ENCODE data around the gene SLC11A1.

The SLC11A1 gene

DNA sequence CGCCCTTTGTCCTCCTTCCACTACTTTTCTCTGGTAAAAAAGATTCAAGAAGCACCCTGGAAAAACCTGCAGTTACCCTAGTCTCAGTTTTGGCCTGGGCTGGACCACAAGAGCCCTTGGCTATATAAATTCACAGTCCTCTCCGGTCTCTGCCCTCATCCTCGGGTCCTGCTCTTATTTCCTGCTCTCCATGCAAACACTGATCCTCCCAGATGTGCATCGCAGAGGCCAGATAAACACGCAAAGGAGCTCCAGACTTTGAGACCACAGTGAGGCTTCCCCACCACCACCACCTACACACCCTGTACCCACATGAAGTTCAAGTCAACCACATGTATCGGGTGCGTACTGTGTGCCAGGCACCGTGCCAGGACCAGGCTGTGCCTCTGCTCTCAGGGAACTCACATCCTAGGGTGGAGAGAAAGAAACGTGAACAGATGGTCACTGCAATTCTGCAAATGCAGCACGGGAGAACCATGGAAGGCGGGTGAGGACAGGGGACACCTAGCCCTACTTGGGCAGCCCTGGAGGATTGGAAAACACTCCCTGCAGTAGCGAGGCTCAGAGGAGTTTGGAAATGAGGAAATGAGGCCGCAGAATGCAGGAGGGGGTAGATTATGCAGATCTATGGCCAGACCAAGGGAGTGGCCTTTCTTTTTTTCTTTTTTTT, 25.0 kb downstream of the SLC11A1 start:
- H3K9ac ChIP-seq (ENCODE audit: low read depth, low read length): peak overlapping the region; percentile 50
- peak overlapping the region; percentile 96 for H3K27ac ChIP-seq (ENCODE audit: low read depth, low read length)
- peak overlapping the region; percentile 62 for H3K4me3 ChIP-seq (ENCODE audit: low read depth, low read length)
- H3K9me3 ChIP-seq (ENCODE audit: control insufficient read depth, insufficient read depth, low read length): no peaks in the 10 kb centered on the region
- H3K4me1 ChIP-seq (ENCODE audit: control insufficient read depth, insufficient read depth, low read length): peaks cover 16% of the 10 kb centered on the region
- H3K36me3 ChIP-seq (ENCODE audit: control insufficient read depth, insufficient read depth, low read length): peaks cover 18% of the 10 kb centered on the region
- no peaks in the 10 kb centered on the region for H3K27me3 ChIP-seq (ENCODE audit: control insufficient read depth, insufficient read depth, low read length)

DNA sequence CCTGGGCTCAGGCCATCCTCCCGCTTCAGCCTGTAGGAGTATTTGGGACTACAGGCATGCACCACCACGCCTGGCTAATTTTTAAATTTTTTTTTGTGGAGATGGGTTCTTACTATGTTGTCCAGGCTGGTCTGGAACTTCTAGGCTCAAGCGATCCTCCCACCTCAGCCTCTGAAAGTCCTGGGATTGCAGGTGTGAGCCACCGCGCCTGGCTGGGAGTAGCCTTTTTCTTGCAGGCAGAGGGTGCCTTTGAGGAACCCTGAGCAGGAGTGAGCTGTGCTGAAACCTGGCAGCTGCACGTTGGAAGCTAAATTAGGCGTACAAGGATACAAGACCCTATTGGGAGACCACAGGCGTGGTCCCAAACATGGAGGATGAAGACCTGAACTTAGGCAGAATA, 25.6 kb downstream of the SLC11A1 start:
- H3K4me3 ChIP-seq (ENCODE audit: low read depth, low read length): no peak overlapping the region
- no peaks in the 10 kb centered on the region for H3K9me3 ChIP-seq (ENCODE audit: control insufficient read depth, insufficient read depth, low read length)
- no peak overlapping the region for H3K27ac ChIP-seq (ENCODE audit: low read depth, low read length)
- H3K9ac ChIP-seq (ENCODE audit: low read depth, low read length): no peak overlapping the region
- peaks cover 16% of the 10 kb centered on the region for H3K4me1 ChIP-seq (ENCODE audit: control insufficient read depth, insufficient read depth, low read length)
- H3K27me3 ChIP-seq (ENCODE audit: control insufficient read depth, insufficient read depth, low read length): no peaks in the 10 kb centered on the region
- H3K36me3 ChIP-seq (ENCODE audit: control insufficient read depth, insufficient read depth, low read length): peaks cover 14% of the 10 kb centered on the region

DNA sequence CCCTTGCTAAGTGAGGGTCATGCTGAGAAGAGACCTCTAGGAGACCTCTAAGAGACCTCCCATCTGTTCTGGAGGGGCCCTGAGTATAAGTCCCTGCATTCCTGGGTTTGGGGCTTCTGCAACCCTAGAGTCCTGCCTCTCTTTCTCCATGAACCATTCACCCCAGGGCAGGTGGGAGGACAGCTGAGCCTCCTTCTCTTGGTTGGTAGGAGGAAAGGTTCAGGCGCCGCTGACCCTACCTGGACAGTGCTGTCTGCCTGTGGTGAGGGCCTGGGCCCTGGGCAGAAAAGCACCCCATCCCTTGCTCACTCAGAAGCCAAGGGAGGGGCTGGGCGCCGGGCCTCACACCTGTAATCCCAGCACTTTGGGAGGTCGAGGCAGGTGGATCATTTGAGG, 36.2 kb downstream of the SLC11A1 start:
- H3K9me3 ChIP-seq (ENCODE audit: control insufficient read depth, insufficient read depth, low read length): no peaks in the 10 kb centered on the region
- no peak overlapping the region for H3K4me3 ChIP-seq (ENCODE audit: low read depth, low read length)
- H3K27me3 ChIP-seq (ENCODE audit: control insufficient read depth, insufficient read depth, low read length): no peaks in the 10 kb centered on the region
- no peaks in the 10 kb centered on the region for H3K36me3 ChIP-seq (ENCODE audit: control insufficient read depth, insufficient read depth, low read length)
- no peak overlapping the region for H3K27ac ChIP-seq (ENCODE audit: low read depth, low read length)
- H3K4me1 ChIP-seq (ENCODE audit: control insufficient read depth, insufficient read depth, low read length): peaks cover 16% of the 10 kb centered on the region
- H3K9ac ChIP-seq (ENCODE audit: low read depth, low read length): no peak overlapping the region

DNA sequence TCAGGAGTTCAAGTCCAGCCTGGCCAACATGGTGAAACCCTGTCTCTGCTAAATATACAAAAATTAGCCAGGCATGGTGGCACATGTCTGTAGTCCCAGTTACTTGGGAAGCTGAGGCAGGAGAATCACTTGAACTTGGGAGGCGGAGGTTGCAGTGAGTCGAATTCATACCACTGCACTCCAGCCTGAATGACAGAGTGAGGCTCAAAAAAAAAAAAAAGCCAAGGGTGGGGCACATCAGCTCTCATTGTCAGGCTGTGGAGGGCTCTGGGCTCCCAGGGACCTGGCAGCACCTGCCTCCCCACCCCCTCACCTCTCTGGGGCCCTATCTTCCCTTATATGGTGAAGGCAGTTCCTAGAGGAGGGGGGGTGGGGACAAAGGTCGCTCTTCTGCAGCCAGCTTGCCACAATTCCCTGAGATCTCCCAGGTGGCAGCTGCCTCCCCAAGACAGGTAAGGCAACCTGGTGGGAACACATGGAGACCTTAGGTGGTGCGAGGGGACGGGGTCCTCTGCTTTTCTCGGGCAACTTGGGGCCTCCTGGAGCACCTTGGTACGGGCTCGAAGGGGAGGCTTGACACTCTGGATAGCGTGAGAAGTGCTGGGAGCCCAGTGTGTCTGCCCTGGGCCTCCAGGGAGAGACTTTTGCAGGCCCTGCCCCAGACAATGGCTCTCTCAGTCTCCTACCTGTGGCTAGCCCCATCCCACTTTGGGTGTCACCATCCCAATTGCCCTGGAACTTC, 36.8 kb downstream of the SLC11A1 start, which contains the start of gene VIL1:
Gene VIL1 (plus strand): TSS at position 407 of the 742 bp plus-strand sequence. CDS start 4,656 bp downstream, outside the sequence.
- Histone ChIP-seq H3K27me3 (ENCODE audit: control insufficient read depth, insufficient read depth, low read length) (no peaks in the 10 kb centered on the region), H3K36me3 (ENCODE audit: control insufficient read depth, insufficient read depth, low read length) (no peaks in the 10 kb centered on the region), H3K9ac (ENCODE audit: low read depth, low read length) (no peak within 1 kb of the TSS), H3K4me3 (ENCODE audit: low read depth, low read length) (no peak within 1 kb of the TSS), H3K4me1 (ENCODE audit: control insufficient read depth, insufficient read depth, low read length) (peaks cover 16% of the 10 kb centered on the region), H3K9me3 (ENCODE audit: control insufficient read depth, insufficient read depth, low read length) (no peaks in the 10 kb centered on the region), H3K27ac (ENCODE audit: low read depth, low read length) (peak within 1 kb of the TSS; percentile 59)

DNA sequence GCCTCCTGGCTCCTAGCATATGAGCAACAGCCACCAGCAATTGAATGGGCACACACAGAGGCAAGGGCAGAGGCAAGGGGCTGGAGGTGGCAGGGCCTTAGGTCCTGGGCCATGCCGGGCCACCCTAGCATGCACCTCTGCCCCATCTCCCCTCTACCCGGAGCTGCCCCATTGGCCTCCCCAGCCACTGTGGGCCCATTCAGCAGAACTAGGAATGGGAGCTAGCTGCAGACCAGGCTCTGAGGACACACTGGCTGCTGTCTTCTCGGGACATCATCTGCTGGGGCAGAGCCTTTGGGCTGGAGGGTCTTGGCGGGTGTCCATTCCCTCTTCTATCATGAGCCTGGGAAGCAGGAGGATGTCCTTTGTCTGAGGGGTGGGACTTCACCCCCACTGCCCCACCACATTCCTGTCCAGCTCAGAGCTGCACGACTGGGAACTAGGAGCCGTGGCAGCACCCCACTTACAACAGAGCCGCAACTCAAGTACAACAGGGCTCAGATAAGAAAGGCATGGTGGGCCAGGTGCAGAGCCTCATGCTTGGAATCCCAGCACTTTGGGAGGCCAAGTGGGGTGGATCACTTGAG, 37.6 kb downstream of the SLC11A1 start:
- peaks cover 16% of the 10 kb centered on the region for H3K4me1 ChIP-seq (ENCODE audit: control insufficient read depth, insufficient read depth, low read length)
- H3K27me3 ChIP-seq (ENCODE audit: control insufficient read depth, insufficient read depth, low read length): no peaks in the 10 kb centered on the region
- no peak overlapping the region for H3K27ac ChIP-seq (ENCODE audit: low read depth, low read length)
- H3K36me3 ChIP-seq (ENCODE audit: control insufficient read depth, insufficient read depth, low read length): no peaks in the 10 kb centered on the region
- no peak overlapping the region for H3K9ac ChIP-seq (ENCODE audit: low read depth, low read length)
- no peaks in the 10 kb centered on the region for H3K9me3 ChIP-seq (ENCODE audit: control insufficient read depth, insufficient read depth, low read length)
- no peak overlapping the region for H3K4me3 ChIP-seq (ENCODE audit: low read depth, low read length)

DNA sequence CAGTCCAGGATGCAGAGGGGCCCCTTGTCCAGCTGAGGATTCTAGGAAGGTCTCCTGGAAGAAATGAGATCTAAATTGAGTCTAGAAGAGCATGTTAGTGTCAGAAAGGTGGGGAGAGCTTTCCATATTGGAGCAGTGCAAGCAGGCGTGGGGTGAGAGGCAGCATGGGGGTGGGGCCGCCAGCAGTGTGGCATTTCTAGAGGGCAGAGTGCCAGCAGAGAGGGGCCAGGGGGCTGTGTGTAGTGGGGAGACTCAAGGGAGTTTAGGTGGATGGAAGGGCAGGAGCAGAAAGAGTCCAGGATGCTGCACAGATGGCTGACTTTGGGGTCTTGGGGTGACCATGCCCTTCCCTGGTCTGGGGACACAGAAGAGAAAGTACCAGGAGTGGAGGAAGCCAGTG, 39.0 kb downstream of the SLC11A1 start:
- H3K9ac ChIP-seq (ENCODE audit: low read depth, low read length): no peak overlapping the region
- no peak overlapping the region for H3K4me3 ChIP-seq (ENCODE audit: low read depth, low read length)
- H3K9me3 ChIP-seq (ENCODE audit: control insufficient read depth, insufficient read depth, low read length): no peaks in the 10 kb centered on the region
- peaks cover 16% of the 10 kb centered on the region for H3K4me1 ChIP-seq (ENCODE audit: control insufficient read depth, insufficient read depth, low read length)
- no peaks in the 10 kb centered on the region for H3K36me3 ChIP-seq (ENCODE audit: control insufficient read depth, insufficient read depth, low read length)
- H3K27ac ChIP-seq (ENCODE audit: low read depth, low read length): no peak overlapping the region
- no peaks in the 10 kb centered on the region for H3K27me3 ChIP-seq (ENCODE audit: control insufficient read depth, insufficient read depth, low read length)

DNA sequence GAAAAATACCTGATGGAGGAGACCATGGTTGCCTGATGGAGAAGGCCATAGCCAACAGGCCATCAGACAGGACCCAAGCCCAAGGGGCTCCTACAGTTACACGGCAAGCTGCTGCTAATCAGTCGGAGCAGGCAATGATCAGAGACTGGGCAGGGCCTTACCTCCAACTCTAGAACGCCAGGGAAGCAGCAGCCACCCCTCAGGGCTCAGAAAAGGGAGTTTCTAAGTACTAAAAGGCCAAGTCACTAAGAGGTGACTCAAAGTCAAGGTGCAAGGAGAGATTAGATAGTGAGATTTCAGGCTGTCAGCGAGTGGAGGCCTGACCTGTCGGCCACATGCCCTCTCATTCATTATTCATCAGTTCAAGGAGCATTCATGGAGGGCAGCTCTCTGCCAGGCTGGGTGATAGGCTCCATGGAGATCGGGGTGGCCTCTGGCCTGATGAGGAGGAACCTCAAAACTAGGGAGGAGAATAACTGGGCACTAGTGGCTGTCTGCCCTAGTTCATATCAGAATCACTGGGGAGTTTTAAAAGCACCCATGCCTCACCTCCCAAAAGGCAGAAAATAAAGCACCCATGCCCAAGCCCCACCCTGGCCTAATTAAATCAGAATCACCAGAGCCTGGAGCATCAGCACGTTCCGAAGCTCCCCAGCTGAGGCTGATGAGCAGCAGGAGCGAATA, 40.5 kb downstream of the SLC11A1 start:
- Histone ChIP-seq H3K36me3 (ENCODE audit: control insufficient read depth, insufficient read depth, low read length) (no peaks in the 10 kb centered on the region), H3K4me3 (ENCODE audit: low read depth, low read length) (no peak overlapping the region), H3K27me3 (ENCODE audit: control insufficient read depth, insufficient read depth, low read length) (no peaks in the 10 kb centered on the region), H3K27ac (ENCODE audit: low read depth, low read length) (no peak overlapping the region), H3K9ac (ENCODE audit: low read depth, low read length) (no peak overlapping the region), H3K4me1 (ENCODE audit: control insufficient read depth, insufficient read depth, low read length) (peaks cover 16% of the 10 kb centered on the region), H3K9me3 (ENCODE audit: control insufficient read depth, insufficient read depth, low read length) (no peaks in the 10 kb centered on the region)

DNA sequence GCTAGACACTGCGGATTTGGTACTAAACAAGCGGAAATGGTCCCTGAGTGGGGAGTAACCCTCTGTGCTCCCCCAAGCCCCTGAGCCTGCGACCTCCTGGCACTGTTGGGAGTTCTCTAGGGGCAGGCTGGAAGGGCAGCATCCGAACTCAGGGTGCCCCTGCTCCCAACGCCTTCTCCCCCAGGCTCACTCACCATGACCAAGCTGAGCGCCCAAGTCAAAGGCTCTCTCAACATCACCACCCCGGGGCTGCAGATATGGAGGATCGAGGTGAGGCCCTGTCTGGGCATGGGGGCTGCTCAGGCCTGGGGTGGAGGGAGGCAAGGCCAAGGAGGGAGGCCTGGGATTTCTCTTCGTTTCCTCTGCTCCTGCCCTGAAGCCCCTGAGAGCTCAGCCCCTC, 41.5 kb downstream of the SLC11A1 start:
- H3K4me1 ChIP-seq (ENCODE audit: control insufficient read depth, insufficient read depth, low read length): peaks cover 12% of the 10 kb centered on the region
- no peak overlapping the region for H3K4me3 ChIP-seq (ENCODE audit: low read depth, low read length)
- no peak overlapping the region for H3K9ac ChIP-seq (ENCODE audit: low read depth, low read length)
- H3K27ac ChIP-seq (ENCODE audit: low read depth, low read length): no peak overlapping the region
- no peaks in the 10 kb centered on the region for H3K36me3 ChIP-seq (ENCODE audit: control insufficient read depth, insufficient read depth, low read length)
- no peaks in the 10 kb centered on the region for H3K9me3 ChIP-seq (ENCODE audit: control insufficient read depth, insufficient read depth, low read length)
- H3K27me3 ChIP-seq (ENCODE audit: control insufficient read depth, insufficient read depth, low read length): no peaks in the 10 kb centered on the region

DNA sequence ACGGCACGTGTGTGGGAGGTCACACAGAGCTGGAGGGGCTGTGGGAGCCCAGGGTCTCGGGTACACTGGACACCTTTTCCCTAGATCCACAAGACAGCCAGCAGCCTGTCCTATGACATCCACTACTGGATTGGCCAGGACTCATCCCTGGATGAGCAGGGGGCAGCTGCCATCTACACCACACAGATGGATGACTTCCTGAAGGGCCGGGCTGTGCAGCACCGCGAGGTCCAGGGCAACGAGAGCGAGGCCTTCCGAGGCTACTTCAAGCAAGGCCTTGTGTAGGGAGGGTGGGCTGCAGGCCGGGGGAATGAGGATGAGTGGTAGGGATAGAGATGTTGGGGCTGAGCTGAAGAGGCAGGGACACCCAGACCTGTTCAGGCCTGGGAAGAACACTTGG, 43.5 kb downstream of the SLC11A1 start:
- H3K4me1 ChIP-seq (ENCODE audit: control insufficient read depth, insufficient read depth, low read length): no peaks in the 10 kb centered on the region
- no peaks in the 10 kb centered on the region for H3K9me3 ChIP-seq (ENCODE audit: control insufficient read depth, insufficient read depth, low read length)
- no peak overlapping the region for H3K27ac ChIP-seq (ENCODE audit: low read depth, low read length)
- H3K36me3 ChIP-seq (ENCODE audit: control insufficient read depth, insufficient read depth, low read length): no peaks in the 10 kb centered on the region
- no peaks in the 10 kb centered on the region for H3K27me3 ChIP-seq (ENCODE audit: control insufficient read depth, insufficient read depth, low read length)
- no peak overlapping the region for H3K9ac ChIP-seq (ENCODE audit: low read depth, low read length)
- H3K4me3 ChIP-seq (ENCODE audit: low read depth, low read length): no peak overlapping the region

DNA sequence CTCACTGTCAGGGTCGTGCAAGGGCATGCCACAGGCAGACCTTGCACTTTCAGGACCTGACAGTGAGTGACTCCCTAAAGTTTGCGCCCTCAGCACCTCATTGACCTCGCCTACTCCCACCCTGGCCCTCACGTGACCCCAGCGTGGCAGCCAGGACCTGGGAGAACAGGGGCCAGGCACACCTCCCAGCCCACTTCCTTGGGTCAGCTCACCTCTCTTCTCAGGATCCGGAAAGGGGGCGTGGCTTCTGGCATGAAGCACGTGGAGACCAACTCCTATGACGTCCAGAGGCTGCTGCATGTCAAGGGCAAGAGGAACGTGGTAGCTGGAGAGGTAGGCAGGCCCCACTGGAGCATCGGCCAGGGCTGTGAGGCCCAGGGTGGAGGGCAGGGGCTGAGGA, 45.7 kb downstream of the SLC11A1 start:
- H3K4me3 ChIP-seq (ENCODE audit: low read depth, low read length): no peak overlapping the region
- H3K27ac ChIP-seq (ENCODE audit: low read depth, low read length): no peak overlapping the region
- H3K4me1 ChIP-seq (ENCODE audit: control insufficient read depth, insufficient read depth, low read length): no peaks in the 10 kb centered on the region
- no peaks in the 10 kb centered on the region for H3K9me3 ChIP-seq (ENCODE audit: control insufficient read depth, insufficient read depth, low read length)
- H3K36me3 ChIP-seq (ENCODE audit: control insufficient read depth, insufficient read depth, low read length): no peaks in the 10 kb centered on the region
- no peaks in the 10 kb centered on the region for H3K27me3 ChIP-seq (ENCODE audit: control insufficient read depth, insufficient read depth, low read length)
- no peak overlapping the region for H3K9ac ChIP-seq (ENCODE audit: low read depth, low read length)

Measured in HUES48 (cell line).